GM18517 (cell line): ENCODE data around the gene EIF1AD.
"Not testable (repeated sequence)": the region's sequence is repeated elsewhere in the genome, so short reads cannot be mapped to it uniquely, and the experiment has no call there.

ENCODE experiments used
- ATAC-seq: cut with Tn5 transposase; IDR thresholded peaks from one replicate; pipeline ENCODE4 v1.9.1; 2021; ENCODE audit warnings: mild to moderate bottlenecking, moderate library complexity; ENCODE audit not compliant: unreplicated experiment

The EIF1AD gene, protein sequence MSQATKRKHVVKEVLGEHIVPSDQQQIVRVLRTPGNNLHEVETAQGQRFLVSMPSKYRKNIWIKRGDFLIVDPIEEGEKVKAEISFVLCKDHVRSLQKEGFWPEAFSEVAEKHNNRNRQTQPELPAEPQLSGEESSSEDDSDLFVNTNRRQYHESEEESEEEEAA

DNA sequence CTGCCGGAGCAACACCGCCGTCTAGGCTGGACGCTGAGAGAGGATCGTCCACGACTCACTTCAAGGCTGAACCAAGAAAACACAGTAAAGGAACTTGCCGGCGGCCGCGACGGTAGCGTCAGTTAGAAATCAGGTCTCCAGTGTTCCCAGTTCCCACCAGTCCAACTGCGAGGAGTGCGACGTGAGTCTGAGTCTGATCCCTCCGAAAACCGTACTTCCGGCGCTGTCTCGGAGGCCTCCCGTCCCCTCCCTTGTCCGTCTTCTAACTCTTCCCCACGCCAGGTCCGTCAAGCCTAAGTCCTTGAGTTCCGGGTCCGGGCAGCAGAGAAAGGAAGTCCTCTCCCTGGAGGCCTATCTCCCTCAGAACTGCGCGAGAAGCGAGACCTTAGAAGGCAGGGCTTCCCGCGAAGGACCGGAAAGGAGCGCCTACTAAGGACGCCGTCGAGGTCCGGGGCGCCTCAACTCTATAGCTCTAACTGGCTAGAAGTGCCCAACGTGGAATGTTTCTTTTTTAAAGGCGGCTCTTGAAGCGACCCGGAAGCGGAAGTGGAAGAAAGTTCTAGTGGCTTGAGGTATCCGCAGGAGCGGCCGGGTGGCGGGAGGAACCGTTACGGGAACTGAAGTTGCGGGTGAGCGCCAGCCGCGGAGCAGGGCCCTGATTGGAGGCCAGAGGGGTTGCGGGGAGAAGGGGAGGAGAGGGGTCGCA lies at the start of gene EIF1AD, which contains the start of gene BANF1:
Gene EIF1AD, minus strand, starts transcription at position 216 of the 706 bp plus-strand sequence. CDS start 1,768 bp downstream, outside the sequence.
Gene BANF1, plus strand, starts transcription at position 562 of the 706 bp plus-strand sequence. CDS start 748 bp downstream, outside the sequence.
- peak; percentile 75 for ATAC-seq

DNA sequence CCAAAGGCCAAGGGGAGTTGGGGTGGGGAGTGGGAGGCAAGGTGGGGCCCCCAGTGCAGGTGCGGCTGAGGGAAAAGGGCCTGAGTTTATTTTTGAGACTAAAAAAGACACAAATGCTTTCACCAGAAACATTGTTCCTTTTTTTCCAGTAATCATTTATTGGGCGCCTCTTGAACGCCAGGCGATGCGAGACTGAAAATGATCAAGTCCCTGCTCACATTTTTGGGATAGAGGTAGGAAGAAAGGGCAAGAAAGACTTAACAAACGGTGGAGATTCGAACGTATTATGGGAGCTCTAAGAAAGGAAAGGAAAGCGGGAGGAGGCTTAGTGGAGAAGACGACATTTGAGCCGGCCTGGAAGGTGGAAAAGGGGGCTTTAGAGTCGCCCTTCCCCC lies 49.4 kb upstream of the EIF1AD start:
- no peak for ATAC-seq

DNA sequence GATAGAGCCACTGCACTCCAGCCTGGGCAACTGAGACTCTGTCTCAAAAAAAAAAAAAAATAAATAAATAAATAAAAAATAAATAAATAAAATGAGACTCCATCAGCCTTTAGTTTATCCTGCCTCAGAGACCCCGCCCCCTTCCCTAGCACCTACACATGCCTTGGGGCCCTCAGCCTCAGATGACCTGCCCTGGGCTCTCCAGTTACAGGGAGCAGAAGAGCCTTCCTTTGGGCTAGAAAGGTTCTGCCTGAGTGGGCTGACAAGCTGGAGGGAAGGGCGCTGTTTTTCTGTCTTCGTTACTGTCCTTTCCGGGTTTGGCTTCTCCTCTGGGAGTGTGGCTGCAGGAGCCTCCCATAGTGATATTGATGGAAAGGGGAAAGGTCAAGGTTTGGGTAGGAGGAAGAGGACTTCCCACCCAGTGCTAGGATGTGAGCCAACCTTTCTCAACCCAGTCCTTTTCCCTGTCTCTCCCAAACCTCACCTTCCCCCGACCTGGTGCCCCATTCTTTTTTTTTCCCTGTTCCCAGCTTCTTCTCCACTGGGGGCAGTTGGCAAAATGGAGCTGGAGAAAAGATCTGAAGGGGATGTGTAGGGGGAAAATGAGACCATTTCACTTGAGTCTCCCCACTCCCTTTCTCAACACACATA lies 48.7 kb upstream of the EIF1AD start:
- no peak for ATAC-seq

DNA sequence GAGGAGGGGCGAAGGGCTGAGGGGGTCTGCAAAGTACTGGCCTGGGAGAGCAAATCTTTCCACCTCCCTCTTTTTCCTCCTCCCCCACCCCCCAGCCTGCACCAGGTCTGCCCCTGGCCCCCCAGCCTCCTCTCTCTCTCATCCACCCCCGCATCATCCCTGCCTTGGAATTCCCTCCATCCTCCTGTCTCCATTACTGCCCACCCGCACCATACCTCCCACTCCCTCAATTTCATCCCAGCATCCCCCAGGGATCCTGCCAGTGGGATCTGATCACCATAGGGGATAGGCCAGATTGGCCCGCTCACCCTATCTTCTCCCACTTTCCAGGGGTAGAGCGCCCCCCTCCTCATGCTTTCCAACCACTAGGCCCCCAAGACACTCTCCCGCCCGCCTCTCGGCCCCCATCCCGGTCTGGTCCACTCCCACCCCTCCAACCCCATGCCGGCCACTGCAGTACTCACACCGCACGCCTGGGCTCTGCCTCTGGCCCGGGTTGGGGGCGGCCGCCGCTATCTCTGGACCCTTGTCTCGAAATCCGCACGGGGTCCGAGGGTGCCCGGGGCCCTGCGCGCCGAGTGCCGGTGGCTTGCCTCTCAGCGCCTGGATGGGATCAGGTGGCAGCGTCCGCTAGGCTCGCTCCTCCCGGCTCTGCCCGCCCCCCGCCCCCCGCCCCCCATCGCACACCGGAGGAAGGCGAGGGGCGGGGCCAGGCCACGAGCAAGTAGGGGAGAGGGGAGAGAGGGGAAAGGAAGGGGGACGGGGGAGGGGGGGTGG lies 46.8 kb upstream of the EIF1AD start, which contains the start of gene GAL3ST3:
Gene GAL3ST3, minus strand, starts transcription at position 615 of the 777 bp plus-strand sequence. CDS start 3,746 bp downstream, outside the sequence.
- ATAC-seq = no peak

DNA sequence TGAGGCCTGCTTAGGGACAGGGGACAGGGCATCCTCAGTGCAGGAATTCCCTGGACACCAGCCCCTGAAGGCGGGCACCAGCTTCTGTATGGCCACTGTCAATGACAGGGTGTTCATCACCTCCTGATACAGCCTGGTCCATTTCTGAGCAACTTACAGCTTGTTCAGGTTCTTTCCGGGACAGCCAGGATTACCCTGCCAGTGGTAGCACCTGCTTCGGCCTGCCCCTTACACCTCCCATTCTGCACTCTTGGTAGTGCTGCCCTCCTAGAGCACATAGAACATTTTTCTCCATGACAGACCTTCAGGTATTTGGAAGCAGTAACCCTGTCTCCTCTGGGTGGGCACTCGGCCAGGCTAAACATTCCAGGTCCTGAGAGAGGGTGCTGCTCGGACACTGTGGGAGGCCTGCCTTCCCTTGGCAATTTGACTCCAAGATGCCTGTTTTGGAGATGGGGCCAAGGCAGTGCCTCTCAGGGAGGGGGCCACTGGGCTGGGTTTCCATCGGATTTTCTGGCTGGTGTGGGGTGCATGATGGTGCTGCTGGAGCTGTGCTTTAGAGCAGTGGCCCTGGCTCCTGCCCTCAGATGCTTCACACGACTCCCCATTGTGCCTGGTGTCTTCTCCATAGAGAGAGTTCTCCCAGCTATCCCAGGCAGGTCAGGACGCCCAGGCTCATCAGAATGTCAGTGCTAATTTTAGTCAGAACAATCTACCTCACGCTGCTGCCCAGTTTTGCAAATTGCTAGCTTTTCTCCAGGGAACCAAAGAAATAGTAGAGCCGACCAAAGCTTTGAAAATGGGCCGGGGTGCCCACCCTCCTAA lies 45.8 kb upstream of the EIF1AD start:
- no peak for ATAC-seq

DNA sequence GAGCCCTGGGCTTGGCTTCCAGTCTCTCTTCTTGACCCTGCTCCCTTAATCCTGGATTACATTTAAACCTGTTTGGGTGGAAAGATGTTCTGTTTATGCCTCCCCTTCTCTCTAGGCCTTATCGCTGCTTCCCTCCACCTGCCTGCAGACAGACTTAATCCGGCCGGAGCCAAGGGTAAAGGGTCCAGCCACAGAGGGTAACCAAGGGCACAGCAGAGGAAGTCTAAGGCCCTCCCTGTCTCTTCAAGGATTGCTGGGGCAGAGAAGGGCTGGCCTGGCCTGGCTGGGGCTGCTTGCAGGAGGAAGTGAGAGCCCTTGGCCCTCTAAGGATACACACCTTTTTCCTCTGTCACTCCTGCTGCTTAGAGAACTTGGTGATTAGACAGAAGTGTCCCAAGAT lies 44.9 kb upstream of the EIF1AD start:
- no peak for ATAC-seq

DNA sequence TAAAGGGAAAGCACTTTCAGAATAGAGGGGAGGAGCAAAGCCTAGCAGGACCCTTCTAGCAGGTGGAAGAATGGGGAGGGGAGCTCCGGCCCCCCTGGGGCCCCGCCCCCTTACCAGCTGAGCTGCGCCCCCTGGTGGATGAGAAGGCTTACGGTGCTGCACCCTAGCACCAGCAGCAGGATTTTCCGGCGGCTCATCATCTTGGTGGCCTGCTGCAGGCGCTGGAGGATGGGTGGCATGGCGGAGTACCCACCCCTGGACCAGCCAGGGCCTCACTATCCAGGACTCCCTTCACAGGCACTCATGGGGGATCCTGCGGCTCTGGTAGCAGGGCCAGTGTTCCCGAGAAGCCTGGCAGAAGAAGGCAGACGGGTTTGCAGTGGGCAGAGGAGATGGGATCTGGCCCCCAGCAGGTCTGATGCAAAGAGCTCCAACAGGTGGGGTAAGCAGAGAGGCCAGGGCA lies 43.3 kb upstream of the EIF1AD start:
- no peak for ATAC-seq

DNA sequence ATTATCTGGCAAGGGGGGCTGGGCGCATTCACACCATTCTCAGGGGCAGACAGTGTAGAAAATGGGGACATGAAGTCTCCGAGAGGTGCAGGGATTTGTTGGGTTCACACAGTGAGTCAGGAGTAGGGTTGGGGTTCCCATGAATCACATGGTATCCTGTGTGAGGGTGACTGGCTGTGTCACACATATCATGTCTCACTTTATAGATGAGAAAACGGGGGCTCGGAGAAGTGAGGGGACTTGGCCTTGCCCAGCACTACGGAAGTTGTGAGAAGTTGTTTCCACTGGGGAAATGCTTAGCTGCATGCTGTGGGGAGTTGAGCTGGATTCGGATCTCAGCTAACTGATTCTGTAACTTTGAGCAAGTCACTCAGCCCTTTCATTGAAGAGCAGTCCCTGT lies 42.8 kb upstream of the EIF1AD start:
- no peak for ATAC-seq

DNA sequence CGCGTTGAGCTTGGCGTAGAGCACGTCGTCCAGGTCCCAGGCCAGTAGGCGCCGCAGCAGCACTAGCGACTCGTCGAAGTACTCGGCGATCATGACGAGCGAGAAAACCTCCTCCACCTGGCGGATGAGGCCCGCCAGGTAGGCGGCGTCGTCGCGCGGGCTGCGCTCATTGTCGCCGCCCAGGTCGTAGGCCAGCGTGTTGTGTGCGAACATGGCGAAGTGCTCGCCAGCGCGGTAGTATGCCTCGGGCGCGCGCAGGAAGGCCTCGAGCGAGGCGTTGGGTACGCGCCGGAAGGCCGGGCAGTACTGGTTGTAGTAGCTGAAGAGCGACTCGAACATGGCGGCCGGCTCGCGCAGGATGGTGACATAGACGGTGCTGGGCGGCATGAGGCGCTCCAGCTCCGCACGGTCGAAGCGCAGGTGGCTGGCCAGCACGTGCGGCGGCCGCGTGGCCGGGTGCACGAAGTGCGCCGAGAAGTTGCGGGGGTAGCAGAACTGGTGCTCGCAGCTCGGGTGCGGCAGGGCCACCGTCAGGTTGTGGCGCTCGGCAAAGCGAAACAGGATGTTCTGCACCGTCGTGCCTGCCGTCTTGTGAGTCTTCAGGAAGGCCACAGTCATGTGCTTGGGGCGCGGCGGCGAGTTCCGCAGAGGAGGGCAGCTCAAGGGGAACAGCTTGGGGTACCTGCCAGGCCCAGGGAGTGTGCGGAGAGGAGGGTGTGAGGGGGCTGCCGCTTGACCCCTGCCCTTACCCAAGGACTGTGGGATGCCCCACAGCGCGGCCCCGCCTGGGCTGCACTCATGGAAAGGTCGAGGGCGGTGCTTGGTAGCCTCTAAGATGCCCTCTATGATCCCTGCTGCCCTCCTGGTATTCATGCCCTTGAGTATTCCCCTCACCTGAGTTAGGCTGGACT lies 41.3 kb upstream of the EIF1AD start:
- no peak for ATAC-seq

DNA sequence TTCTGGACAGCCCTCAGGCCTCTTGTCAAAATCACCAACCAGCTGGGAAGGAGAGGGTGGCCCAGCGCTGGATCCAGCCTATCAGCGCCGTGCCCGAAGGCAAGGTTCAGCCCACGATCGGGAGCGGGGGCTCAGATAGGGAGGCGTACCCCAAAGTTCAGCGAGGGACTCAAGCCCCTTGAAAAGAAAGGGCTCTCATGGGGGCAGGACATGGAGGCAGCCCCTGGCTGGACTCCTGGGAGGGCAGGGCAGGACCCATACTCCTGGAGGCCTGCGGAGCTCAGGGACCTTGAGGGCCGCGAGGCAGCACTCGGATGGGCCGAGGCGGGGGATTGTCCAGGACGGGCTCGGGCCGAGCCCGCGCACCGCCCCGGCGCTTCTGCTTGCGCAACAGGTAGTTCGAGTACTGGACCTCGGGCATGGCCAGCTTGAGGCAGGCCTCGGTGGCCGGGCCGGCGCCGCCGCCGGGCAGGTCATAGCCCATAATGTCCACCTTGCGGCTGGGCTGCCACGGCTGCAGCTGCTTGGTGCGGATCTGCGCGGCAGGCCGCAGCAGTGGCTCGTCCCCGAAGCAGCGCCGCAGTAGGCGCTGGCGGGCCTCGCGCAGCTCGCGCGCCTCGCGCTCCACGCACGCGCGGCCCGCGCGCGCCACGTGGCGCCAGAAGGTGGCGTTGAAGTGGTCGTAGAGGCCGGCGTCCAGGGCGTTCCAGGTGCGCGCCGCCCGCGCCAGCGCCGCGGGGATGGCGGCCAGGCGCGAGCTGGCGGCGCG lies 40.5 kb upstream of the EIF1AD start:
- ATAC-seq = no peak

DNA sequence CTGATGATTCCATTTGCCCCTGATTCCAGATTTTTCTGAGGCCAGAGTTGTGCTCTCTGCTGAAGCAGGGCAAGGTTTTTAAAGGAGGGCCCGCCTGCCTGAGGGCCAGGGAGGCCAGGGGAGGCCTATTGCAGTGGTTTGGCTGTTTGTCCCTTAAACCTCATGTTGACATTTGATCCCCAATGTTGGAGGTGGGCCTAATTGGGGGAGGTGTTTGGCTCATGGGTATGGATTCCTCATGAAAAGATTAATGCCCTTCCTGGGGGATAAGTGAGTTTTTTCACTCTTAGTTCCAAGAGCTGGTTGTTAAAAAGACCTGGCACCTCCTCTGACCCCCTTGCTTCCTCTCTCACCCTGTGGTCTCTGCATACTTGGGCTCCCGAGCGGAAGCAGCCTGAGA lies 37.8 kb upstream of the EIF1AD start:
- ATAC-seq = no peak

DNA sequence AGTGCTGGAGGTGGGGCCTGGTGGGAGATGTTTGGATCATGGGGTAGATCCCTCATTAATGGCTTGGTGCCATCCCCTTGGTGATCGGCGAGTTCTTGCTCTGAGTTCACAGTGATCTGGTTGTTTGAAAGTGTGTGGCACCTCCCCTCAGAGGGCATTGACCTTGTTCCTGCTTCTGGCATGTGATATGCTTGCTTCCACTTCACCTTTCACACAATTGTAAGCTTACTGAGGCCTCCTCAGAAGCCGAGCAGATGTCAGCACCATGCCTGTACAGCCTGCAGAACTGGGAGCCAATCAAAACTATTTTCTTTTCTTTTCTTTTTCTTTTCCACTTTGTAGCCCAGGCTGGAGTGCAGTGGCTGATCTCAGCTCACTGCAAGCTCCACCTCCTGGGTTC lies 35.4 kb upstream of the EIF1AD start:
- no peak for ATAC-seq

DNA sequence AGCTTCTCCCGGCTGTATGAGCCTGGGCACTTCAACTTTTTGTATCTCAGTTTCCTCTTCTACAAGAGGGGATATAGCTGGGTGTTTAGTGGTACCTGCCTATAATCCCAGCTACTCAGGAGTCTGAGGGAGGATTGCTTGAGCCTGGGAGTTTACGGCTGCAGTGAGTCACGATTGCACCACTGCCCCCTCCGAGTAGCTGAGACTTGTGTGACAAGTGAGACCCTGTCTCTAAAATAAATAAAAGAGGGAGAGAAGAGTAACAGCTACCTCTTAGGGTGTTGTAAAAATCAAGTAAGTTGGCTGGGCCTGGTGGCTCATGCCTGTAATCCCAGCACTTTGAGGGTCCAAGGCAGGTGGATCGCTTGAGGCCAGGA lies 34.4 kb upstream of the EIF1AD start:
- no peak for ATAC-seq

DNA sequence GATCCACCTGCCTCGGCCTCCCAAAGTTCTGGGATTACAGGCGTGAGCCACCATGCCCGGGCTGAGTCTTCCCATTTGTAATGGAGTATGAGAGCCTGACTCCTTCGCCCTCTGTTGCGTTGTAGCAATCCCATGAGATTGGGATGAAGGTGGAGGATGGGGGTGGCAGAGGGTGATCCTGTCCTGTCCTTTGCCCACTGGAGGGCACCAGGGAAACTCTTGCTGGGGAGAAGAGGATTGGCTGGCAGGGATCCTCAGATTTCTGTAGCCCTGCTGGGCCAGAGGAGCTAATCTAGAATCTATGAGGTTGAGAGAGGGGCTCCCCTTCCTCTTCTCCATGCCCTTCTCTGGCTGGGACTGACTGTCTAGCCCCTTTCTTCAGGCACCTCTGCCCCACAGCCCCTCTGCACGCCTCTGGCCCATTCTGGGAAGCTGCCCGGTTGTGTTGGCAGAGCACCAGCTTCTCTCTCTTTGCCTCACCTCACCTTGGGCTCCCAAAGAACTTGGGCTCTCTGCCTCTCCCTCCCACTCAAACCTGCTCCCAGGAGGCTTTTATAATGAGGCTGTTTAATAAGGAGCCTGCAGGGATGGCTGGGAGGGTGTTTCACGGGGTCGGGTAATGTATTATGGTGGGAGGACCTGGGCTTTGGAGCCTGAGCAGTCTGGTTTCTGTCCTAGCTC lies 33.8 kb upstream of the EIF1AD start:
- ATAC-seq = no peak

DNA sequence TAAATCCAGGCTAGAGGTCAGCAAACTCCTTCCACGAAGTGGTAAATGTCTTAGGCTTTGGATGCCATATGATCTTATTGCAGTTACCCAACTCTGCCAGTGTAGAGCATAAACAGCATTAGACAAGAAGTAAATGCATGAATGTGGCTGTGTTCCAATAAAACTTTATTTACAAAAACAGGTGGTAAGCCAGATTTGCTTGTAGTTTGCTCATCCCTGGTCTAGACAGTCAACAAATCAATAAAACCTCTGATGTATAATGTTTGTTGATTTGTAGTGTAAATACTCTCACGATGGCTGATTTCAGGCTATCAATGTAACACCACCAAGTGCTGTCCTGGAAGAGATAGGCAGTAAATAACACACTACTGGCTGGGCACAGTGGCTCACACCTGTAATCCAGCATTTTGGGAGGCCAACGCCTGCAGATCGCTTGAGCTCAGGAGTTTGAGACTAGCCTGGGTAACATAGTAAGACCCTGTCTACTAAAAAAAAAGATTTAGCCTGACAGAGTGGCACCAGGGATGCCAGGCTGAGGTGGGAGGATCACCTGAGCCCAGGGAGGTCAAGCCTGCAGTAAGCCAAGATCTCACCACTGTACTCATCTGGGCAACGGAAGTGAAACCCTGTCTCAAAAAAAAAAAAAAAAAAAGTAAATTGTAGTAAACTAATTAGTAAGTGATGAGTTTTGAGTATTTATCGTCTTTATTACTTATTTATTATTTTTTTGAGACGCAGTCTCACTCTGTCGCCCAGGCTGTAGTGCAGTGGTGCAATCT lies 31.2 kb upstream of the EIF1AD start:
- no peak for ATAC-seq

DNA sequence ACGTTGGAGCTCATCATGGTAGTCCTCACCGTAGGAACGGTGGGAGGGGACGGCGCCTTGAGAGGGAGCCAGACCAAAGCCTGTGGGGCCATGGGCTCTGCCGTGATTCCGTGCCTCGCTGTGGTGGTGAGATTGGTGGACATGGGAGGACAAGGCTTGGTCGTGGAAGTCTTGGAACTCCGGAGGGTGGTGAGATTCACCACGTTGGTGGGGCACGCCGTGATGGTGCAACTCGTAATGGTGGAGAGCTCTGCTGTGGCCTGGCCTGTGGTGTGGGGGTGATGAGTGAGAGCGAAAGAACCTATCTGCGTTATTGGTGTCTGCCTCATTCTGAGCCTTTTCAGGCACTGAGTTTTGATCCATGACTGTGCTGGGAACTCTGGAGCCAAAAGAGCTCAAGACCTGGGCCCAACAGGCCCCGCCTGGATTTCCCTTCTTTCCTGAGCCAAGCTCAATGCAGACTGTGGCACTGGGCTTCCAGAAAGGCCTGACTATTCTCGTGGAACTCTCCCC lies 24.1 kb upstream of the EIF1AD start, which contains the start of gene CATSPER1:
Gene CATSPER1, minus strand, starts transcription at position 463 of the 513 bp plus-strand sequence. Its CDS starts 100 bp downstream, at position 363.
- ATAC-seq = no peak

DNA sequence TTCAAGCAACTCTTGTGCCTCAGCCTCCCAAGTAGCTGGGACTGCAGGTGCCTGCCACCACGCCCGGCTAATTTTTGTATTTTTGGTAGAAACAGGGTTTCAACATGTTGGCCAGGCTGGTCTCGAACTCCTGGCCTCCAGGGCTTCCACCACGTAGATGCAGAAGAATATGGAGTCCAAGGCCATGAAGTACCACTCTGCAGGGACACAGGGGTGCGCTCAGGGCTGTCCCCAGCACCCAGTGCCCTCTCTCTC lies 21.2 kb upstream of the EIF1AD start:
- not testable (repeated sequence) for ATAC-seq
